ENCODE data around the gene BMP15.

- TF ChIP-seq CTCF (tag by site-specific recombination; IDR thresholded peaks at IDR 0.05) (no peak), ZNF785 (tag by site-specific recombination; IDR thresholded peaks at IDR 0.05) (no peak), ZNF24 (tag by site-specific recombination; IDR thresholded peaks at IDR 0.05) (no peak), ZSCAN5A (tag by site-specific recombination; IDR thresholded peaks at IDR 0.05) (no peak)
Measured at GRCh38 chrX:50941638-50942037, 31.1 kb downstream of the BMP15 start.

Measured in HEK293 (cell line).